ENCODE results near the gene CNTN5. TPM values are rescaled to one million over a fixed set of nuclear protein-coding genes. Genes with fewer than 3 reads are reported as not detected.

CNTN5 gene
- total and polyA plus RNA-seq, 2 experiments from 2014 or later = 9.6 to 10.6 TPM

DNA sequence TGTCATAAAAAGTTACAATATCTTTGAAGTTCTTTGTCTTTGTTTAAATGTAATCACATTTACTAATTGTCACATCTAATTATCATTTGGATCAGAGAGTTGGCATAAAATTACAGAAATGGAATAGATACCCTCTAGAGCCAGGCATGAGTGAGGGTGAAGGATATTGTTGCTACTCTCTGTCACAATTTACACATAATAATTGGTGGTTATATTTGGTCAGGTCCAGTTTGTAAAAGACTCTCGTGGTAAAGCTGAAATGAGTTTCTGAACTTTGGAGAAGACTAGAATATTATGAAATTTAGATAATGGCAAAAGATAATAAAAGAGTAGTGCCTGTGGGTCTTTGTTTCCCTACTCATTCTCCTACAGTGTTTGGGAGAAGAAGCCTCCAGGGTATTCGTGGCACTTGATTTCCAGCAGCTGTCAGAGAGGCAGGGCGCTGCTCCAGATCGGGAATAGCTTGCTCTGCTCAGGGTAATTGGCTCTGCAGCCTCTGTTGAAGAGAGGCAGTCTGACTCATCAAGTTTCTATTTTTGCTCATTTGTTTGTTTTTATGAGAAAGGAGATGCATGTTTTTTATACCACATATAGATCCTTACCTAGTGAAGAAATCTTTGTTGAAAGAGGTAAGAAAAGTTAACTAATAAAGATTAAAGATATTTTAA is 349.9 kb downstream of the CNTN5 start:
- Histone ChIP-seq H3K27me3 (no peaks in the 10 kb centered on the region), H4K20me1 (ENCODE audit: insufficient read depth, poor library complexity, severe bottlenecking) (no peaks in the 10 kb centered on the region), H3K4me2 (peak overlapping the region; percentile 9), H3K27ac (no peak overlapping the region), H3K4me1 (ENCODE audit: insufficient read depth) (no peaks in the 10 kb centered on the region), H3K9me2 (replicated peaks; ENCODE audit: insufficient read depth) (no peaks in the 10 kb centered on the region), H3K79me2 (no peaks in the 10 kb centered on the region), H2AFZ (no peak overlapping the region), H3K9me3 (ENCODE audit: low read depth) (no peaks in the 10 kb centered on the region), H3K36me3 (replicated peaks; ENCODE audit: insufficient read depth, low read depth) (no peaks in the 10 kb centered on the region), H3K4me3 (no peak overlapping the region)
- 30% methylated on average over 4 of the region's 4 CpGs for WGBS (ENCODE audit: low lambda C conversion rate, missing lambda C conversion rate)
- peak; percentile 55 for DNase-seq (ENCODE audit: low spot score)
- TF ChIP-seq EZH2 (IDR thresholded peaks at IDR 0.05; ENCODE audit: borderline replicate concordance) (no peak), EZH2phosphoT487 (IDR thresholded peaks at IDR 0.05; ENCODE audit: low read depth, severe bottlenecking, unreplicated experiment) (no peak)
- TF ChIP-seq, protein P1, sequence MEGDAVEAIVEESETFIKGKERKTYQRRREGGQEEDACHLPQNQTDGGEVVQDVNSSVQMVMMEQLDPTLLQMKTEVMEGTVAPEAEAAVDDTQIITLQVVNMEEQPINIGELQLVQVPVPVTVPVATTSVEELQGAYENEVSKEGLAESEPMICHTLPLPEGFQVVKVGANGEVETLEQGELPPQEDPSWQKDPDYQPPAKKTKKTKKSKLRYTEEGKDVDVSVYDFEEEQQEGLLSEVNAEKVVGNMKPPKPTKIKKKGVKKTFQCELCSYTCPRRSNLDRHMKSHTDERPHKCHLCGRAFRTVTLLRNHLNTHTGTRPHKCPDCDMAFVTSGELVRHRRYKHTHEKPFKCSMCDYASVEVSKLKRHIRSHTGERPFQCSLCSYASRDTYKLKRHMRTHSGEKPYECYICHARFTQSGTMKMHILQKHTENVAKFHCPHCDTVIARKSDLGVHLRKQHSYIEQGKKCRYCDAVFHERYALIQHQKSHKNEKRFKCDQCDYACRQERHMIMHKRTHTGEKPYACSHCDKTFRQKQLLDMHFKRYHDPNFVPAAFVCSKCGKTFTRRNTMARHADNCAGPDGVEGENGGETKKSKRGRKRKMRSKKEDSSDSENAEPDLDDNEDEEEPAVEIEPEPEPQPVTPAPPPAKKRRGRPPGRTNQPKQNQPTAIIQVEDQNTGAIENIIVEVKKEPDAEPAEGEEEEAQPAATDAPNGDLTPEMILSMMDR (IDR thresholded peaks at IDR 0.05; ENCODE audit: poor library complexity) = no peak

DNA sequence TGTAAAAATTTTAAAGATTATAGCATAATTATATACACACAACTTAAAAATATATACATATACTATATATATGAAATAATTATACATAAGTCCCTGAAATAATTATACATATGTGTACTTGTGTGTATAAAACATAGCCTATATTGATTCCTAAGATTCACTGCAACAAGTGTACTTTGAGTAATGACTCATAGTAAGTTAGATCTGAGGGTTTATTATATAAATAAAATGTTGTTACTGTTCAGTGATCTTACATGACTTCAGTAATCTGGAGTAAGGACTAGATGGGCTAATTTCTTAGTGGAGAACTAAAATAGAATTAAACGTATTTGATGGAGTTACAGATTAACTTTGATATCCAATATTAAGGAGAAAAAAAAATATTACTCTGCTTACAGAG is 350.5 kb downstream of the CNTN5 start:
- no peaks in the 10 kb centered on the region for H3K9me2 ChIP-seq (replicated peaks; ENCODE audit: insufficient read depth)
- no peak overlapping the region for H3K4me2 ChIP-seq
- no peak overlapping the region for H3K27ac ChIP-seq
- 97% methylated on average over 1 of the region's 1 CpG for WGBS (ENCODE audit: low lambda C conversion rate, missing lambda C conversion rate)
- H3K36me3 ChIP-seq (replicated peaks; ENCODE audit: insufficient read depth, low read depth) = no peaks in the 10 kb centered on the region
- DNase-seq (ENCODE audit: low spot score) = no peak
- no peak overlapping the region for H2AFZ ChIP-seq
- H3K79me2 ChIP-seq = no peaks in the 10 kb centered on the region
- no peaks in the 10 kb centered on the region for H3K4me1 ChIP-seq (ENCODE audit: insufficient read depth)
- H3K4me3 ChIP-seq = no peak overlapping the region
- H3K27me3 ChIP-seq = no peaks in the 10 kb centered on the region
- TF ChIP-seq EZH2 (IDR thresholded peaks at IDR 0.05; ENCODE audit: borderline replicate concordance) (no peak), EZH2phosphoT487 (IDR thresholded peaks at IDR 0.05; ENCODE audit: low read depth, severe bottlenecking, unreplicated experiment) (no peak)
- TF ChIP-seq, protein P1 (IDR thresholded peaks at IDR 0.05; ENCODE audit: poor library complexity) = no peak
- no peaks in the 10 kb centered on the region for H4K20me1 ChIP-seq (ENCODE audit: insufficient read depth, poor library complexity, severe bottlenecking)
- H3K9me3 ChIP-seq (ENCODE audit: low read depth) = no peaks in the 10 kb centered on the region

DNA sequence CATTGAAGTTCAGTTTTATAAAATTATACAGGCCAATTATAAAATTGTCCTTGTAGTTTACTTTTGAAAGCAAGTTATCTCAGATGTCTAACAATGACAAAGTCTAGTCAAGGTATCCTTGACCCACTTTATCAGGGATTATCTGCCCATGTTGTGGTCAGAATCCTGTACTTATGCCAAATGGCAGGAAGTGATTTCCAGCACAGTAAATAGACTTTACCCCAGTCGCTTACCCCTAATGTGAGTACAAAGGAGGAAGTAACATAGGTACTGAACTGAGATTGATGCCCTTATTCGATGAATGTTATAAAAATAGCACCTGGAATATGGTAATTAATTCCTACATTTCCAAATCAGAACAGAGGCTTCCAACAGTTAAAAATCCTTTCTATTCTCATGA is 355.7 kb downstream of the CNTN5 start:
- no peaks in the 10 kb centered on the region for H3K27me3 ChIP-seq
- WGBS (ENCODE audit: low lambda C conversion rate, missing lambda C conversion rate) = 91% methylated on average over 2 of the region's 2 CpGs
- DNase-seq (ENCODE audit: low spot score) = no peak
- no peaks in the 10 kb centered on the region for H4K20me1 ChIP-seq (ENCODE audit: insufficient read depth, poor library complexity, severe bottlenecking)
- no peak overlapping the region for H3K4me2 ChIP-seq
- no peak for TF ChIP-seq EZH2phosphoT487 (IDR thresholded peaks at IDR 0.05; ENCODE audit: low read depth, severe bottlenecking, unreplicated experiment)
- TF ChIP-seq, protein P1 (IDR thresholded peaks at IDR 0.05; ENCODE audit: poor library complexity) = no peak
- no peak for TF ChIP-seq EZH2 (IDR thresholded peaks at IDR 0.05; ENCODE audit: borderline replicate concordance)
- H3K27ac ChIP-seq = no peak overlapping the region
- H3K36me3 ChIP-seq (replicated peaks; ENCODE audit: insufficient read depth, low read depth) = no peaks in the 10 kb centered on the region
- no peak overlapping the region for H3K4me3 ChIP-seq
- no peak overlapping the region for H2AFZ ChIP-seq
- H3K79me2 ChIP-seq = no peaks in the 10 kb centered on the region
- no peaks in the 10 kb centered on the region for H3K9me2 ChIP-seq (replicated peaks; ENCODE audit: insufficient read depth)
- no peaks in the 10 kb centered on the region for H3K4me1 ChIP-seq (ENCODE audit: insufficient read depth)
- H3K9me3 ChIP-seq (ENCODE audit: low read depth) = no peaks in the 10 kb centered on the region

Data from hepatocyte (in vitro differentiated cells).